ENCODE results near the gene ELANE.

- TF ChIP-seq CTCF (IDR thresholded peaks at IDR 0.05), result no peak
- no peak for TF ChIP-seq POLR2AphosphoS5 (IDR thresholded peaks at IDR 0.05)
- no peak for TF ChIP-seq POLR2A (IDR thresholded peaks at IDR 0.05)
Observed at GRCh38 chr19:831407-832369, 20.4 kb upstream of the ELANE start.

All from sigmoid colon (tissue), 4 donors.